ENCODE data around the gene EARS2.

DNA sequence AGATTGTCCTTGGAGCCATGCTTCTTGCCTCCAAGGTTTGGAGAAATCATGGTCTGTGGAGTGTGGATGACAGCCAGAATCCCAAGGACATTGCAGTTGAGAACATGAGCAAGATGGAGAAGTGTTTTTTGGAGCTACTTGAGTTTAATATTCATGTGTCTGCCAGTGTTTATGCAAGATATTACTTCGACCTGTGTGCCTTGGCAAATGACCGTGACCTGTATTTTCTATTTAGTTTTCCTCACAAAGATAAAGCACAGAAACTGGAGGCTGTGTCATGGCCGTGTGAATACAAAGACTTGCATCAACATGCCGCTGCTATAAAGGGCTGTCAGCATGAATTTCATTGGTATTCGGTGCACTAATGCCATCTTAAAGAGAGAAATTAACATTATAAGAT, 55.9 kb downstream of the EARS2 start:
- TF ChIP-seq POLR2A (IDR thresholded peaks at IDR 0.05) (no peak), CTCF (IDR thresholded peaks at IDR 0.05) (no peak), EP300 (IDR thresholded peaks at IDR 0.05) (no peak)

All from ovary (tissue), 3 donors.